ENCODE data around the gene CSH1.
"Not testable (repeated sequence)": the region's sequence is repeated elsewhere in the genome, so short reads cannot be mapped to it uniquely, and the experiment has no call there.

DNA sequence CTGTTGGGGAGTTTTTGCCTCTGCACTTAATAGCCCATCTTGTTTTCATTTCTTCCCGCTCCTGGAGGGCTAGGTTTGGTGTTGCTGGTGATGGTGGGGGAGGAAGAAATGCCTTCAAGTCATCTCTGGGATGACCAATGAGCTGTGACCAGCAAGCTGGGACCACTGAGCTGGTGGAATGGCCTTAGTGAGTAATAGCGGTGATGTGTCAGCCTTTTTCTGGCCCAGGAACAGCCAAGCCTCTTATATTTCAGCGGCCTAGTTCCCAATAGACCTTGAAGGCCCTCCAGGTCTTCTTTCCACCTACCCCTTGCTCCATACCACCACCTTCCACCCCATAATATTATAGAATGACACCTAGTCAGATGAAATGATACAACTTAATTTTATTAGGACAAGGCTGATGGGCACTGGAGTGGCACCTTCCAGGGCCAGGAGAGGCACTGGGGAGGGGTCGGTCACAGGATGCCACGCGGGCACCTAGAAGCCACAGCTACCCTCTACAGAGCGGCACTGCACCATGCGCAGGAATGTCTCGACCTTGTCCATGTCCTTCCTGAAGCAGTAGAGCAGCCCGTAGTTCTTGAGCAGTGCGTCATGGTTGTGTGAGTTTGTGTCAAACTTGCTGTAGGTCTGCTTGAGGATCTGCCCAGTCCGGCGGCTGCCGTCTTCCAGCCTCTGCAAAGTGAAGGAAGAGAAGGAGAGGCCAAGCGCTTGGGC is 24.6 kb downstream of the CSH1 start:
- TF ChIP-seq CTCF (IDR thresholded peaks at IDR 0.05; ENCODE audit: low read depth, low read length, poor library complexity, severe bottlenecking); EZH2phosphoT487 (IDR thresholded peaks at IDR 0.05; ENCODE audit: borderline replicate concordance, low read length): not testable (repeated sequence)

All from DOHH2 (cell line).